Testis (tissue), 2 donors: ENCODE measurements around the gene FCRL5.

Source experiments
- POLR2A ChIP-seq: fragments of 450-650 bp; IDR thresholded peaks from one replicate; pipeline ENCODE4 v1.6.1; 2017; ENCODE audit warnings: antibody characterized with exemption, mild to moderate bottlenecking, moderate library complexity
- TF ChIP-seq, protein P1 (sequence below), 3 experiments: fragments of 450-650 bp in 2 of 3; fragments of 200-600 bp in 1 of 3; sonication (generic) in 1 of 3; IDR thresholded peaks; one replicate each; pipeline ENCODE4 v1.5.1; 2016 to 2019; ENCODE audit warnings: antibody characterized with exemption in 3 of 3, mild to moderate bottlenecking in 2 of 3, moderate library complexity in 1 of 3

DNA sequence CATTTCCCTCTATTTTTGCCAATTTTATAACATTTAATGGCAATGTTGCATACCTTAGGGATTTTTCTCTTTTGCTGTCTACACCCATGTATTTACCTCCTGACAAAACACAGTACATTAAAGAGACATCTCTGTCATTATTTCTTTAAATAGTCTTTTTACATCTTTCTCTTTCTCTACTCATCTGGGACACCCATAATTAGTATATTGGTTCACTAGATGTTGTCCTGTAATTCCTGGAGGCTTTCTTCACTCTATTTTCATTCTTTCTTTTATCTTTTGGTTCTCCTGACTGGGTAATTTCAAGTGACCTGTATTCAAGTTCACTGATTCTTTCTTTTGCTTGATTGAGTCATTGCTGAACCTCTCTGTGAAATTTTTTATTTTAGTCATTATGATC, 74.3 kb downstream of the FCRL5 start:
- TF ChIP-seq, protein P1, sequence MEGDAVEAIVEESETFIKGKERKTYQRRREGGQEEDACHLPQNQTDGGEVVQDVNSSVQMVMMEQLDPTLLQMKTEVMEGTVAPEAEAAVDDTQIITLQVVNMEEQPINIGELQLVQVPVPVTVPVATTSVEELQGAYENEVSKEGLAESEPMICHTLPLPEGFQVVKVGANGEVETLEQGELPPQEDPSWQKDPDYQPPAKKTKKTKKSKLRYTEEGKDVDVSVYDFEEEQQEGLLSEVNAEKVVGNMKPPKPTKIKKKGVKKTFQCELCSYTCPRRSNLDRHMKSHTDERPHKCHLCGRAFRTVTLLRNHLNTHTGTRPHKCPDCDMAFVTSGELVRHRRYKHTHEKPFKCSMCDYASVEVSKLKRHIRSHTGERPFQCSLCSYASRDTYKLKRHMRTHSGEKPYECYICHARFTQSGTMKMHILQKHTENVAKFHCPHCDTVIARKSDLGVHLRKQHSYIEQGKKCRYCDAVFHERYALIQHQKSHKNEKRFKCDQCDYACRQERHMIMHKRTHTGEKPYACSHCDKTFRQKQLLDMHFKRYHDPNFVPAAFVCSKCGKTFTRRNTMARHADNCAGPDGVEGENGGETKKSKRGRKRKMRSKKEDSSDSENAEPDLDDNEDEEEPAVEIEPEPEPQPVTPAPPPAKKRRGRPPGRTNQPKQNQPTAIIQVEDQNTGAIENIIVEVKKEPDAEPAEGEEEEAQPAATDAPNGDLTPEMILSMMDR (IDR thresholded peaks at IDR 0.05), result no peak
- TF ChIP-seq POLR2A, result no peak
